Left renal cortex interstitium (tissue), 4 donors: Measurements from ENCODE around the gene CDC42SE2. TPM values are rescaled to one million over a fixed set of nuclear protein-coding genes. Genes with fewer than 3 reads are reported as not detected.
"Not testable (repeated sequence)": the region's sequence is repeated elsewhere in the genome, so short reads cannot be mapped to it uniquely, and the experiment has no call there.

Experiments used
- DNase-seq, 4 donors: peaks; one replicate each; pipeline ENCODE4 v3.0.0-alpha.2; 2013; ENCODE audit warnings: low read depth in 4 of 4, low spot score in 2 of 4, missing footprints in 1 of 4
- polyA plus RNA-seq, 4 donors: library from polyadenylated mRNA; unstranded; fragments of 120-200 nt; gene quantifications; one replicate each; pipeline ENCODE4 v1.2.1, GENCODE V29; 2013; ENCODE audit not compliant: insufficient read length in 4 of 4

The CDC42SE2 gene
- polyA plus RNA-seq, 4 donors, result 45.8 to 60.5 (median 50.8) TPM

- DNase-seq, result no peak
These were observed 97.9 kb downstream of the CDC42SE2 start for GRCh38 chr5:131361677-131362315.

- DNase-seq, result no peak
These were observed 100.1 kb downstream of the CDC42SE2 start for GRCh38 chr5:131363811-131364506.

- DNase-seq, result no peak
These were observed 100.7 kb downstream of the CDC42SE2 start for GRCh38 chr5:131364507-131365050.

- no peak for DNase-seq
These were observed 102.6 kb downstream of the CDC42SE2 start for GRCh38 chr5:131366428-131366827.

- no peak for DNase-seq
These were observed 103.5 kb downstream of the CDC42SE2 start for GRCh38 chr5:131367219-131367860.

GRCh38 chr5:131368866-131369265 lies 105.0 kb downstream of the CDC42SE2 start:
- DNase-seq, result no peak

- no peak for DNase-seq
These were observed 105.7 kb downstream of the CDC42SE2 start for GRCh38 chr5:131369558-131369957.

- DNase-seq, result no peak
These were observed 108.0 kb downstream of the CDC42SE2 start for GRCh38 chr5:131371835-131372234.

GRCh38 chr5:131373265-131373664 lies 109.4 kb downstream of the CDC42SE2 start:
- DNase-seq, result no peak

GRCh38 chr5:131375351-131375750 lies 111.5 kb downstream of the CDC42SE2 start:
- DNase-seq, result no peak

GRCh38 chr5:131377346-131377745 lies 113.5 kb downstream of the CDC42SE2 start:
- no peak for DNase-seq

- no peak for DNase-seq
These were observed 114.0 kb downstream of the CDC42SE2 start for GRCh38 chr5:131377785-131378325.

- DNase-seq, result no peak
These were observed 115.1 kb downstream of the CDC42SE2 start for GRCh38 chr5:131378721-131379541.

- DNase-seq, result no peak
These were observed 115.9 kb downstream of the CDC42SE2 start for GRCh38 chr5:131379723-131380122.

- DNase-seq, result not testable (repeated sequence)
These were observed 116.4 kb downstream of the CDC42SE2 start for GRCh38 chr5:131380238-131380637.

- DNase-seq, result no peak
These were observed 117.2 kb downstream of the CDC42SE2 start for GRCh38 chr5:131381021-131381420.

- DNase-seq, result no peak
These were observed 117.9 kb downstream of the CDC42SE2 start for GRCh38 chr5:131381777-131382176.

GRCh38 chr5:131382407-131383395 lies 118.8 kb downstream of the CDC42SE2 start:
- DNase-seq, result no peak

- no peak for DNase-seq
These were observed 120.3 kb downstream of the CDC42SE2 start for GRCh38 chr5:131384173-131384572.
